Measurements from ENCODE around the gene ZNF23. TPM values are rescaled to one million over a fixed set of nuclear protein-coding genes. Genes with fewer than 3 reads are reported as not detected.

ZNF23 gene
- total and polyA plus RNA-seq, 12 donors: 3.7 to 12.4 (median 5.8) TPM

- DNase-seq (no peak), ATAC-seq (no peak)
- no peaks in the 10 kb centered on the region for H3K4me1 ChIP-seq
- peaks cover 0 to 18% (median 0%) of the 10 kb centered on the region in 11 donors for H3K9me3 ChIP-seq
- H3K27me3 ChIP-seq: peaks cover 7 to 59% (median 40%) of the 10 kb centered on the region in 7 donors
- H3K27ac ChIP-seq: no peak overlapping the region
- no peaks in the 10 kb centered on the region for H3K36me3 ChIP-seq
- WGBS, 2 donors: 75 to 86% methylated on average over 7 of the region's 7 CpGs
- H3K4me3 ChIP-seq: no peak overlapping the region
- no peak for TF ChIP-seq CTCF (IDR thresholded peaks at IDR 0.05)
- intact Hi-C loops (cut with DNase I): no loop called here
Measured at GRCh38 chr16:71423865-71424264, 38.2 kb downstream of the ZNF23 start.

GRCh38 chr16:71423016-71423415, 39.0 kb downstream of the ZNF23 start:
- WGBS, 2 donors: 65 to 72% methylated on average over 2 of the region's 2 CpGs
- DNase-seq (no peak), ATAC-seq (no peak)
- peaks cover 0 to 10% (median 0%) of the 10 kb centered on the region in 11 donors for H3K9me3 ChIP-seq
- no peak overlapping the region for H3K4me3 ChIP-seq
- H3K27ac ChIP-seq: no peak overlapping the region
- H3K27me3 ChIP-seq: peaks cover 7 to 58% (median 40%) of the 10 kb centered on the region in 7 donors
- H3K36me3 ChIP-seq: no peaks in the 10 kb centered on the region
- H3K4me1 ChIP-seq: no peaks in the 10 kb centered on the region
- intact Hi-C loops (cut with DNase I): no loop called here
- no peak for TF ChIP-seq CTCF (IDR thresholded peaks at IDR 0.05)

GRCh38 chr16:71421911-71422310, 40.1 kb downstream of the ZNF23 start:
- Histone ChIP-seq H3K27me3 (peaks cover 7 to 52% (median 40%) of the 10 kb centered on the region in 7 donors), H3K4me3 (no peak overlapping the region), H3K36me3 (no peaks in the 10 kb centered on the region), H3K9me3 (peaks cover 0 to 8% (median 0%) of the 10 kb centered on the region in 11 donors), H3K4me1 (no peaks in the 10 kb centered on the region), H3K27ac (no peak overlapping the region)
- intact Hi-C loops (cut with DNase I): no loop called here
- peak in 4 of 9 donors; percentile 12 to 37 (median 16) for TF ChIP-seq CTCF (IDR thresholded peaks at IDR 0.05)
- DNase-seq: no peak
- ATAC-seq: no peak
- 50 to 67% methylated on average over 4 of the region's 4 CpGs for WGBS, 2 donors

- Histone ChIP-seq H3K36me3 (no peaks in the 10 kb centered on the region), H3K27me3 (peaks cover 0 to 68% (median 43%) of the 10 kb centered on the region in 7 donors), H3K27ac (no peak overlapping the region), H3K4me1 (peaks cover 0 to 7% (median 0%) of the 10 kb centered on the region in 9 donors), H3K4me3 (no peak overlapping the region), H3K9me3 (no peaks in the 10 kb centered on the region)
- no peak for TF ChIP-seq CTCF (IDR thresholded peaks at IDR 0.05)
- WGBS, 2 donors: 90 to 93% methylated on average over 5 of the region's 5 CpGs
- no peak for DNase-seq
- no peak for ATAC-seq
- intact Hi-C loops (cut with DNase I): loop anchor here in 9 of 10 donors (2.0 to 5.0 kb wide), 4 partner anchors 83 to 198 kb away; no protein-coding TSS in a partner anchor
Measured at GRCh38 chr16:71414038-71414437, 48.0 kb downstream of the ZNF23 start.

Data from heart right ventricle (tissue), 16 donors.